ENCODE results near the gene BUD31.
"Not testable (repeated sequence)": the region's sequence is repeated elsewhere in the genome, so short reads cannot be mapped to it uniquely, and the experiment has no call there.

DNA sequence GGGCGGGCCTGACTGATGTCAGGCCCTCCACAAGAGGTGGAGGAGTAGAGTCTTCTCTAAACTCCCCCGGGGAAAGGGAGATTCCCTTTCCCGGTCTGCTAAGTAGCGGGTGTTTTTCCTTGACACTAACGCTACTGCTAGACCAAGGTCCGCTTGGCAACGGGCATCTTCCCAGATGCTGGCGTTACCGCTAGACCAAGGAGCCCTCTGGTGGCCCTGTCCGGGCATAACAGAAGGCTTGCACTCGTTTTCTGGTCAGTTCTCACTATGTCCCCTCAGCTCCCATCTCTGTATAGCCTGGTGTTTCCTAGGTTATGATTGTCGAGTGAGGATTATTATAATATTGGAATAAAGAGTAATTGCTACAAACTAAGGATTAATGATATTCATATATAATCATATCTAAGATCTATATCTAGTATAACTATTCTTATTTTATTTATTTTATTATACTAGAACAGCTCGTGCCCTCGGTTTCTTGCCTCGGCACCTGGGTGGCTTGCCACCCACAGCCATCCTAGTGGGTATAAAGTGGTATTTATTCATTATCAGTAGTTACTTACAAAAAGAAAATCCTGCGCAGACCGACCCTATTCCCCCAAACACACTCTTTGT is 6.9 kb downstream of the BUD31 start:
- TF ChIP-seq CTCF (IDR thresholded peaks at IDR 0.05): peak; percentile 51 to 77 (median 64)
- TF ChIP-seq POLR2A (IDR thresholded peaks at IDR 0.05; ENCODE audit: low read depth); EP300 (IDR thresholded peaks at IDR 0.05): not testable (repeated sequence)
- peak; percentile 19 to 20 for TF ChIP-seq POLR2AphosphoS5 (IDR thresholded peaks at IDR 0.05)
